WERI-Rb-1 (cell line): ENCODE results near the gene SMG1.
"Not testable (repeated sequence)": the region's sequence is repeated elsewhere in the genome, so short reads cannot be mapped to it uniquely, and the experiment has no call there.

Experiments used
- DNase-seq: peaks from one replicate; pipeline ENCODE4 v3.0.0-alpha.2; 2020
- H3K27ac ChIP-seq: fragments of 250-450 bp; sonication (Bioruptor Pico); 2 replicates; pipeline ENCODE4 v1.5.1; 2020; ENCODE audit warnings: mild to moderate bottlenecking, moderate library complexity
- H3K27me3 ChIP-seq: fragments of 250-450 bp; sonication (Bioruptor Pico); 2 replicates; pipeline ENCODE4 v1.5.1; 2021; ENCODE audit warnings: mild to moderate bottlenecking, low read depth, moderate library complexity; ENCODE audit not compliant: insufficient read depth, severe bottlenecking
- H3K36me3 ChIP-seq: fragments of 250-450 bp; sonication (Bioruptor Pico); 2 replicates; pipeline ENCODE4 v1.5.1; 2020; ENCODE audit warnings: mild to moderate bottlenecking, moderate library complexity
- H3K4me3 ChIP-seq: 2 replicates; pipeline ENCODE4 v1.5.1; 2011; ENCODE audit warnings: low read depth, mild to moderate bottlenecking, control low read depth, low read length
- H3K9me3 ChIP-seq: fragments of 250-450 bp; sonication (Bioruptor Pico); 2 replicates; pipeline ENCODE4 v1.5.1; 2021; ENCODE audit warnings: mild to moderate bottlenecking, moderate library complexity; ENCODE audit not compliant: severe bottlenecking
- CTCF ChIP-seq: IDR thresholded peaks from 2 replicates; pipeline ENCODE4 v1.5.1; 2011; ENCODE audit warnings: low read depth, mild to moderate bottlenecking, control low read depth, inconsistent platforms, low read length

SMG1 gene

DNA sequence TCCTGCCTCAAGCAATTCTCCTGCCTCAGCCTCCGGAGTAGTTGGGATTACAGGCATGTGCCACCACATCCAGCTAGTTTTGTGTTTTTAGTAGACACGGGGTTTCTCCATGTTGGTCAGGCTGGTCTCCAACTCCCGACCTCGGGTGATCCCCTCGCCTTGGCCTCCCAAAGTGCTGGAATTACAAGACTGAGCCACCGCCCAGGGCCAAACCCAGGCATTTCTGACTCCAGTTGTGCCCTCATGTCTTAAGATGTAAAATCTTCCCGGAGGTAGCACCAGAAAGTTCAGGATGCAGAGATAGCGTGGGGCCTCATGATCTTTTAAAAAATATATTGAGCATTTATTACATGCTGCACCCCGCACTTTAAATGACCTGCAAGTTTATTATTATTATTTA, 12.8 kb upstream of the SMG1 start:
- no peak for DNase-seq
- Histone ChIP-seq H3K36me3 (no peaks in the 10 kb centered on the region), H3K4me3 (no peak overlapping the region), H3K27ac (no peak overlapping the region), H3K27me3 (no peaks in the 10 kb centered on the region), H3K9me3 (no peaks in the 10 kb centered on the region)
- no peak for TF ChIP-seq CTCF

DNA sequence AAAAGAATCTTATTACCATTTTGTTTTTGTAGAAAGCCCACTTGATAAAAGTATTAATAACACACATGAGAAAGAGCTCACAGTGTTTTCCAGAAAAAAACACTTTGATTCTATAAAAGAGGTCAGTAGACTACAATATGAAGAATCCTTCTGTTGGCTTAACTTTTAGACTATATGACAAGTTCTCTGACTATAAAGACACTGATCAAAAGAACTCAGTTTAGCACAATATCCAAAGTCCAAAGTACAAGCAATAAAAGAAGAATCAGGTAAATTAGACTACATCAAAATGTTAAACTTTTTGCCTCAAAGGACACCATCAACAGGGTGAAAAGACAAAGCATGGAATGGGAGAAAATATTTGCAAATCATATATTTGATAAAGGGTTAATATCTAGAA, 11.2 kb upstream of the SMG1 start:
- TF ChIP-seq CTCF: no peak
- no peaks in the 10 kb centered on the region for H3K36me3 ChIP-seq
- no peak overlapping the region for H3K4me3 ChIP-seq
- H3K27me3 ChIP-seq: no peaks in the 10 kb centered on the region
- no peak overlapping the region for H3K27ac ChIP-seq
- no peak for DNase-seq
- H3K9me3 ChIP-seq: no peaks in the 10 kb centered on the region

DNA sequence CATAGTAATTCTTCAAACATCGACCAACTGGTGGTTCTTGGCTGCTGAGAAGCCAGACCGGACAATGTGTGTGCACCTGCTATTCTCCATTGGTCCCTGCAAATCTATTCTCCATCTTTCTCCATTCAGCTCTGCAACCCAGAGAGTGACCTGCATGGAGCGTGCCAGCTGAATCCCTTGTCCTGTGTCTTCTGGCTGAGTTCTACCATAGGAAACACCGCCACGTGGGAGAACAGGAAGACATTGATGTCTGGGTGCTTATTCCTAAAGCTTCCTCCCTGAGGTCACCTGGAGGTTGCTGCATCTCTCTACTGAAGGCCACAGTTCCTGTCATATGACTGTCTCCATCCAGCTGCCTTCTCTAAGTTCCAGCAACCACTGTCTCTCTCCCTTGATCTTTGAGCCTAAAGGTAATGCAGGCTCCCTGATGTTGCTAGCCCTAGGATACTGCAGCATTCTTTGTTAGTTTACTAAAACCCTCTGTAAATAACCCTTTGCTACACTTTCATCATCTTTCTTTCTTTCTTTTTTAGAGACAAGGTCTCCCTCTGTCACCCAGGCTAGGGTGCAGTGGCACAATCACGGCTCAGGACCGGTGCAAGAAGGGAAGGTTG, 10.6 kb upstream of the SMG1 start:
- TF ChIP-seq CTCF: no peak
- no peaks in the 10 kb centered on the region for H3K27me3 ChIP-seq
- no peak overlapping the region for H3K4me3 ChIP-seq
- H3K27ac ChIP-seq: no peak overlapping the region
- no peaks in the 10 kb centered on the region for H3K36me3 ChIP-seq
- H3K9me3 ChIP-seq: no peaks in the 10 kb centered on the region
- no peak for DNase-seq

GRCh38 chr16:18933501-18933900, 7.3 kb upstream of the SMG1 start:
- no peak overlapping the region for H3K4me3 ChIP-seq
- no peak overlapping the region; the same call in 1 of the 2 replicates for H3K27ac ChIP-seq
- DNase-seq: peak; percentile 14
- H3K36me3 ChIP-seq: no peaks in the 10 kb centered on the region
- no peaks in the 10 kb centered on the region for H3K27me3 ChIP-seq
- no peaks in the 10 kb centered on the region for H3K9me3 ChIP-seq
- no peak for TF ChIP-seq CTCF

GRCh38 chr16:18932243-18932987, 6.2 kb upstream of the SMG1 start:
- DNase-seq: no peak
- Histone ChIP-seq H3K27ac (no peak overlapping the region), H3K36me3 (no peaks in the 10 kb centered on the region), H3K27me3 (no peaks in the 10 kb centered on the region), H3K9me3 (no peaks in the 10 kb centered on the region), H3K4me3 (no peak overlapping the region)
- no peak for TF ChIP-seq CTCF

DNA sequence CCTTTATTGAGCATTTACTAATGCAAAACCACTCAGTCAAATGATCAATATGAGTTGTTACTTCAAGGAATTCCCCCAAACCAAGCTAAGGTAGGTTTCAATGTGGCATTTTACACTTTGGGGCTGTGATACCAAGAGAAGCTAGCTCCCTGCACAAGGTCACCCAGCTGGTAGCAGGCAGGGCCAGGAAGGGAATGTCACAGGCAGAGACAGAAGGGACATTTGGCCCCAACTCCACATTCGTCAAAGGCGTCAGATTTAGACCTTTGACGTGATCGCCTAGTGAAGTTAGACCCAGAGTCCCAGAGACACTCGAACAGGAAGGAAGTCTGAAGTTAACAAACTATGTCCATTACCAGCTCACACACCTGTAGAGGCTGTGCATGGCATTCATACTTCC, 5.5 kb upstream of the SMG1 start:
- Histone ChIP-seq H3K4me3 (no peak overlapping the region), H3K36me3 (no peaks in the 10 kb centered on the region), H3K27me3 (no peaks in the 10 kb centered on the region), H3K9me3 (no peaks in the 10 kb centered on the region), H3K27ac (no peak overlapping the region)
- no peak for TF ChIP-seq CTCF
- DNase-seq: no peak

GRCh38 chr16:18930095-18930494, 3.9 kb upstream of the SMG1 start:
- not testable (repeated sequence) for H3K27me3 ChIP-seq, H3K4me3 ChIP-seq, H3K36me3 ChIP-seq, H3K27ac ChIP-seq, H3K9me3 ChIP-seq, DNase-seq

GRCh38 chr16:18928073-18928472, 1.9 kb upstream of the SMG1 start:
- H3K4me3 ChIP-seq, H3K27ac ChIP-seq, H3K27me3 ChIP-seq, H3K9me3 ChIP-seq, DNase-seq, H3K36me3 ChIP-seq: not testable (repeated sequence)
